GM19239 (cell line): ENCODE data around the gene TP53.
A peak's percentile ranks its signal among the peaks of the same experiment; 100 is the strongest.

Experiments used
- DNase-seq: peaks from one replicate; pipeline ENCODE4 v3.0.0; 2011; ENCODE audit warnings: low spot score; ENCODE audit not compliant: insufficient read length
- FAIRE-seq: peaks from 2 replicates; lab custom pipeline; 2011; peaks lifted over from hg19 to GRCh38; lab: Jason Lieb, UNC

Gene TP53

GRCh38 chr17:7707858-7708750 lies 20.8 kb upstream of the TP53 start:
- no peak for FAIRE-seq
- no peak for DNase-seq

- DNase-seq (no peak), FAIRE-seq (no peak)
Observed at GRCh38 chr17:7707446-7707845, 20.2 kb upstream of the TP53 start.

DNA sequence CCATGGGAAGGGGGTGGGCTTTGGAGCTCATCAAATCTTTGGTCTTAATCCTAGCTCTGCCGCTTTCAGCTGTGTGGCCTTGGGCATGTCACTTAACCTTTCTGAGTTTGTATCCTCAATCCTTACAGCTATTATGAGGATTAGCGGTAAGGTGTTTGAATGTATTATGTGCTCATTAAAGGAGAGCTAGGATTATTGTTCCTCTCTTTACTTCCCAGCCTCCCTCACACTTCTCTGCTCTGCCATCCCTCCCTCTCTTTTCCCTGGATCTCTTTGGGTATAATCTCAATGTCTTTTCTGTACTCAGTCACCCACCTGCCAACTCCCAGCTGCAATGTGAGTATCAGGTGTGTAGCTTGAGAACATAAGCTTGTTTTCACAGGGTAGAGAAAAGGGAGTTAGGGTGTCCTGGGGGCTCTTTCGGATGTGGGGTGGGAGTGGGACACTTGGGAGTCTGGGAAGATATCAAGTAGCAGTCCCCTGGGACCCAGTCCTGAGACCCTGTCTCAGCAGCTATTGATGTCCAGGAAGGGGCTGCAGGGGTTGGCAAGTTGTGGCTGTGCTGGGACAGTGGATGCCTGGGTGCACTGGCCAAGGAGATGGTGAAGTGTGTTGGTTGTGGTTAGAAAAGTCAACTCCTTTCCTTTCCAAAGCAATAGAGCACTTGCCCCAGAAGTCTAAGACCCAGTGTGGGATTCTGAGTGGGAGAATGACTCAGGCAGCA lies 19.5 kb upstream of the TP53 start:
- FAIRE-seq, result no peak

GRCh38 chr17:7705269-7706255 lies 18.3 kb upstream of the TP53 start:
- FAIRE-seq, result no peak
- no peak for DNase-seq

More for the DNA sequence above, 19.5 kb upstream of the TP53 start:
- no peak for DNase-seq

DNA sequence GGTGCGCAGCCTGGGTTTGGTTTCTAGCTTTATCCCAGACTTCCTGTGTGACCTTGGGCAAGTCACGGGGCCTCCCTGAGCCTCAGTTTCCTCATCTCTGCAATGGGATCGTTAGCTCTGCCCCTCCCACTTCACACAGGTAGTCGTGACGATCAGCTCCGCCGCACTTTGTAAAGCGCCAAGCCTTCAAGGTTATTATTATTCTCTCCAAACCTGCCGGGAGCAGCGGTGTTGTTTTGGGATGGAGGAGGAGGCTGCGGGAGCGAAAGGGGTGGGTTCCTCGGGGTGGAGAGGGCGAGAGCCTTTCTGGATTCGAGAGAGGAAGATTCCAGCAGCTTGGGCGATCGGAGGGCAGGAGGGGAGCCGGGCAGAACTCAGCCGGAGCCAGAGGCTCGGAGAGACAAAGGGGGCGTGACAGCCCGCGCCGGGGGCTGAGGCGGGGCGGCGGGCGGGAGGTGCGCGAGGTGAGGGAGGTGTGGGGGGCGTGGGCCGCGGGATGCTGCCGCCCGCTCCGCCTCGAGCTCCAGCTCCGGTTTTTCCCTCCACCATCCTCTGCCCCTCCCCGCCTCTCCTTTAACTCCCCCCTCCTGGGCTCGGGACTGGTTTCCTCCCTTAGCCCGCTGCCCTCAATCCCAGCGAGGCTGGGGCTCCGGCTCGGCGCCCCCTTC lies 17.4 kb upstream of the TP53 start, which contains the start of gene EFNB3:
TSS of gene EFNB3 (plus strand) at position 602 of the 668 bp plus-strand sequence. CDS start 397 bp downstream, outside the sequence.
- FAIRE-seq, result no peak
- no peak for DNase-seq

- FAIRE-seq (no peak), DNase-seq (no peak)
Observed at GRCh38 chr17:7703584-7704479, 16.5 kb upstream of the TP53 start.

- DNase-seq, result no peak
- no peak for FAIRE-seq
Observed at GRCh38 chr17:7702776-7703175, 15.5 kb upstream of the TP53 start.

DNA sequence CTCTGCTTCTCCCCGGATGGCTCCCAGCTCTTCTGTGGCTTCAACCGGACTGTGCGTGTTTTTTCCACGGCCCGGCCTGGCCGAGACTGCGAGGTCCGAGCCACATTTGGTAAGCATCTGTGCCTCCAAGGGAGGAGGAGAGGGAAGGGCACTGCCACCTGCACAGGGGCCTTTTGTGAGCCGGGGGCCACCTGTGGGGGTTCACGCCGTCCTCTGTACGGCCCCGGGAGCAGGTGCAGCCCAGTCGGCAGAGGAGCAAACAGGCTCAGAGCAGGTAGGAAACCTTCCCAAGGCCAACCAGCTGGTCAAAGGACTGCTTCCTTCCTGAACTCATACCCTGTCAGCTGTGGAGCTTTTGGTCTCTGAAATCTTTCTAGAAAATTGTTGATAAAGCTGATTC lies 14.4 kb upstream of the TP53 start:
- no peak for FAIRE-seq

GRCh38 chr17:7700510-7700909 lies 13.2 kb upstream of the TP53 start:
- FAIRE-seq (no peak), DNase-seq (no peak)

More for the DNA sequence above, 14.4 kb upstream of the TP53 start:
- DNase-seq, result no peak

DNA sequence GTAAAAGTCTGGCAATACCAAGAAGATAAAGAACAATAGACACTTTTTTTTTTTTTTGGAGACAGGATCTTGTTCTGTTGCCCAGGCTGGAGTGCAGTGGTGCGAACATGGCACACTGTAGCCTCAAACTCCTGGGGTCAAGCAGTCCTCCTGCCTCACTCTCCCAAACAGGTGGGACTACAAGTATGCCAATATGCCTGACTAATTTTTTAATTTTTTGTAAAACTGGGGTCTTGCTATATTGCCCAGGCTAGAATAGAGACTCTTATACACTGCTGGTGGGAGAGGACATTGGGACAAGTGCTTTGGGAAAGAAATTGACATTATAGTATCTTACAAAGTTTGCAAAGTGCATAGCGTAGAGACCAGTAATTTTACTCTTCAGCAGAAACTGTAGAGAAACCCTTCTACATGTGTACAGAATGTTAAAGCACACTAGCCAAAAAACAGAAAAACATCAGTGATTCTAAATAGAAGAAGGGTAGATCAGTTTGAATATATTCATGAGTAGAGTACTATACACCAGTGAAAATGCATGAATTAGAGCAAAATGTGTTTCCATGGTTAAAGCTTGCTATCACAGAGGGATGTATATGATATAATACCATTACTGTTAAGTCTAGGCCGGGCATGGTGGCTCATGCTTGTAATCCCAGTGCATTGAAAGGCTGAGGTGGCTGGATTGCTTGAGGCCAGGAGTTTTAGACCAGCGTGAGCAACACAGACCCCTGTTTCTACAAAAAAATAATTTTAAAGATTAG lies 10.7 kb upstream of the TP53 start:
- no peak for FAIRE-seq
- no peak for DNase-seq

DNA sequence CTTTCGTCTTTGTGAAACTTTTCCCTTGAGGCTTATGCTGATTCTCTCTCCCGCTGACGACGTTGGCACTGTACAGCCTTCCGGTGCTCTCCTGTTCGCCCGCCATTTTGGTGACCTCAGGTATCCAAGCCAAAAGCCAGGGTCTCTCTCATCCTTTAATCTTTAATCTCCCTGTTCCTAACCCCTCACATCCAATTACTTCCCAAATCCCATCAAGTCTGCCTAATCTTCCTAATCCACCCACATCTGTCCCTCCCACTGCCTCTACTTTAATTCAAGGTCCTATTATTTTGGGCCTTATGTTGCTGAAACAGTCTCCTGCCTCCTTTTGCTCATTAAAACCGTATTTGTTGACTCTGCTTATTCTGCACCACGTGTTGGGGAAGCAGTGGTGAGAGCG lies 8.3 kb upstream of the TP53 start:
- DNase-seq (no peak), FAIRE-seq (peak; percentile 48)

- DNase-seq (no peak), FAIRE-seq (no peak)
Observed at GRCh38 chr17:7688808-7689316, 1.6 kb upstream of the TP53 start.

DNA sequence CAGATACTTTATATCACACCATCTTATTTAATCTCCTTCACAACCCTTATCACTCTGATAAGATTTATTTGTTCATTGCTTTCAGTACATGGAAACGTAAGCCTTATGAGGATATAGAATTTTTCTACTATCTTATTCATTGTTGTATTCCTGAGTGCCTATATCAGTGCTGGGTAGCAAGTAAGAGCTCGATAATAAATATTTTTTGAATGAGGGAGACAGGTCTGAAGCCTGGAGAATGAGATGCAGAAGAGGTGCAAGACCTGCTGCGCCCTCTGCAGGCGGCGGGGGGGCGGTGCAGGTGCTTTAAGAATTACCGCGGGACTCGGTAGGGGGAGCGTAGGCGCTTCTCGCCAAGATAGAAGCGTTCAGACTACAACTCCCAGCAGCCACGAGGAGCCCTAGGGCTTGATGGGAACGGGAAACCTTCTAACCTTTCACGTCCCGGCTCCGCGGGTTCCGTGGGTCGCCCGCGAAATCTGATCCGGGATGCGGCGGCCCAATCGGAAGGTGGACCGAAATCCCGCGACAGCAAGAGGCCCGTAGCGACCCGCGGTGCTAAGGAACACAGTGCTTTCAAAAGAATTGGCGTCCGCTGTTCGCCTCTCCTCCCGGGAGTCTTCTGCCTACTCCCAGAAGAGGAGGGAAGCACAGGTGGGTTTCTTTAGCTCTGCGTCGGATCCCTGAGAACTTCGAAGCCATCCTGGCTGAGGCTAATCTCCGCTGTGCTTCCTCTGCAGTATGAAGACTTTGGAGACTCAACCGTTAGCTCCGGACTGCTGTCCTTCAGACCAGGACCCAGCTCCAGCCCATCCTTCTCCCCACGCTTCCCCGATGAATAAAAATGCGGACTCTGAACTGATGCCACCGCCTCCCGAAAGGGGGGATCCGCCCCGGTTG lies 868 bp upstream of the TP53 start, which contains the start of gene WRAP53:
TSS of gene WRAP53 (plus strand) at position 570 of the 900 bp plus-strand sequence. CDS start at position 742, 172 bp downstream.
- FAIRE-seq (peak; percentile 94), DNase-seq (peak; percentile 89)

GRCh38 chr17:7686222-7687071 lies 843 bp downstream of the TP53 start:
- FAIRE-seq, result no peak
- no peak for DNase-seq

DNA sequence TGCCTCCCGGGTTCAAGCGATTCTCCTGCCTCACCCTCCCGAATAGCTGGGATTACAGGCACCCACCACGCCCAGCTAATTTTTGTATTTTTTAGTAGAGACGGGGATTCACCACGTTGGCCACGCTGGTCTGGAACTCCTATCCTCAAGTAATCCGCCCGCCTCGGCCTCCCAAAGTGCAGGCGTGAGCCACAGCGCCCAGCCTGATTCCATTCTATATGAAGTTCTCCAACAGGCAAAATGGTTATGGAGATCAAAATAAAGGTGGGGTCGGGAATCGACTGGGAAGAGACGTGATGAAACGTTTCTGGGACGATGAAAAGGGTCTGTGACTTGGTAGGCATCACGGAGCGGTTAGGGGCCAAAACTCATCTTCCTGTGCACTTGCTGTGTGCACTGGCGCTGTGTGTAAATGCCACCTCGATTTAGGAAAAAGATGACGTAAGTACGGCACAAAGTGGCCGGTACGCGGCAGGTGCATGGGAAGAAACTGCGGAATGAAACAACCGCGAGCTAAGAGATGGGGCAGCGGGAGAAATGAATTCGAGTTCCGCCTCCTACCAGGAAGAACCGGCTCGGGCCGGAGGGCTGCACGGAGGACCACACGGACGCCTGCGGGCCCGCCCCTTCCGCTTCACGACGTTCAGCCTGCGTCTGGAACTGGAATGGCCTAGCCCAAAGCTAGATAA lies 1.6 kb downstream of the TP53 start:
- peak; percentile 70 for DNase-seq
- peak; percentile 95 for FAIRE-seq
